Measurements from ENCODE around the gene ETF1. TPM values are rescaled to one million over a fixed set of nuclear protein-coding genes. Genes with fewer than 3 reads are reported as not detected.

The ETF1 gene
- total and polyA plus RNA-seq, 9 of the 15 experiments (the other 6 are each of a cell fraction or from before 2014, with no cell fraction given), result 53.7 to 209 (median 164) TPM

DNA sequence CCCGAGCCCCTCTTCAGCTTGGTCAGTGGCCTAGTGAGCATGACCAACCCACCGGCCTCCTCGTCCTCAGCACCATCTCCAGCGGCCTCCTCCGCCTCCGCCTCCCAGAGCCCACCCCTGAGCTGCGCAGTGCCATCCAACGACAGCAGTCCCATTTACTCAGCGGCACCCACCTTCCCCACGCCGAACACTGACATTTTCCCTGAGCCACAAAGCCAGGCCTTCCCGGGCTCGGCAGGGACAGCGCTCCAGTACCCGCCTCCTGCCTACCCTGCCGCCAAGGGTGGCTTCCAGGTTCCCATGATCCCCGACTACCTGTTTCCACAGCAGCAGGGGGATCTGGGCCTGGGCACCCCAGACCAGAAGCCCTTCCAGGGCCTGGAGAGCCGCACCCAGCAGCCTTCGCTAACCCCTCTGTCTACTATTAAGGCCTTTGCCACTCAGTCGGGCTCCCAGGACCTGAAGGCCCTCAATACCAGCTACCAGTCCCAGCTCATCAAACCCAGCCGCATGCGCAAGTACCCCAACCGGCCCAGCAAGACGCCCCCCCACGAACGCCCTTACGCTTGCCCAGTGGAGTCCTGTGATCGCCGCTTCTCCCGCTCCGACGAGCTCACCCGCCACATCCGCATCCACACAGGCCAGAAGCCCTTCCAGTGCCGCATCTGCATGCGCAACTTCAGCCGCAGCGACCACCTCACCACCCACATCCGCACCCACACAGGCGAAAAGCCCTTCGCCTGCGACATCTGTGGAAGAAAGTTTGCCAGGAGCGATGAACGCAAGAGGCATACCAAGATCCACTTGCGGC is 75.9 kb downstream of the ETF1 start (continued):
- TF ChIP-seq EP400 (IDR thresholded peaks at IDR 0.05) (no peak), ZNF140 (CRISPR knock-in tag; IDR thresholded peaks at IDR 0.05) (no peak), SMC3 (conservative IDR thresholded peaks at IDR 0.05; ENCODE audit: insufficient read depth, low read depth, low read length) (no peak), ETV6 (IDR thresholded peaks at IDR 0.05; ENCODE audit: borderline replicate concordance in 1 of 2, low read depth in 2 of 2, low read length in 1 of 2) (no peak), ETV6 (CRISPR knock-in tag; IDR thresholded peaks at IDR 0.05; ENCODE audit: borderline replicate concordance) (peak; percentile 62; the same call in 1 of the 2 replicates), GABPB1 (CRISPR knock-in tag; IDR thresholded peaks at IDR 0.05) (peak; percentile 13), STAT5B (CRISPR knock-in tag; IDR thresholded peaks at IDR 0.05) (no peak), TBP (optimal IDR thresholded peaks at IDR 0.05; ENCODE audit: low read depth, low read length) (no peak), ZNF134 (CRISPR knock-in tag; conservative IDR thresholded peaks at IDR 0.05) (no peak), MED1 (CRISPR knock-in tag; IDR thresholded peaks at IDR 0.05; ENCODE audit: borderline replicate concordance) (no peak; the same call in 1 of the 2 replicates), BACH1 (tag; IDR thresholded peaks at IDR 0.05) (no peak)
- TF ChIP-seq, protein P1, sequence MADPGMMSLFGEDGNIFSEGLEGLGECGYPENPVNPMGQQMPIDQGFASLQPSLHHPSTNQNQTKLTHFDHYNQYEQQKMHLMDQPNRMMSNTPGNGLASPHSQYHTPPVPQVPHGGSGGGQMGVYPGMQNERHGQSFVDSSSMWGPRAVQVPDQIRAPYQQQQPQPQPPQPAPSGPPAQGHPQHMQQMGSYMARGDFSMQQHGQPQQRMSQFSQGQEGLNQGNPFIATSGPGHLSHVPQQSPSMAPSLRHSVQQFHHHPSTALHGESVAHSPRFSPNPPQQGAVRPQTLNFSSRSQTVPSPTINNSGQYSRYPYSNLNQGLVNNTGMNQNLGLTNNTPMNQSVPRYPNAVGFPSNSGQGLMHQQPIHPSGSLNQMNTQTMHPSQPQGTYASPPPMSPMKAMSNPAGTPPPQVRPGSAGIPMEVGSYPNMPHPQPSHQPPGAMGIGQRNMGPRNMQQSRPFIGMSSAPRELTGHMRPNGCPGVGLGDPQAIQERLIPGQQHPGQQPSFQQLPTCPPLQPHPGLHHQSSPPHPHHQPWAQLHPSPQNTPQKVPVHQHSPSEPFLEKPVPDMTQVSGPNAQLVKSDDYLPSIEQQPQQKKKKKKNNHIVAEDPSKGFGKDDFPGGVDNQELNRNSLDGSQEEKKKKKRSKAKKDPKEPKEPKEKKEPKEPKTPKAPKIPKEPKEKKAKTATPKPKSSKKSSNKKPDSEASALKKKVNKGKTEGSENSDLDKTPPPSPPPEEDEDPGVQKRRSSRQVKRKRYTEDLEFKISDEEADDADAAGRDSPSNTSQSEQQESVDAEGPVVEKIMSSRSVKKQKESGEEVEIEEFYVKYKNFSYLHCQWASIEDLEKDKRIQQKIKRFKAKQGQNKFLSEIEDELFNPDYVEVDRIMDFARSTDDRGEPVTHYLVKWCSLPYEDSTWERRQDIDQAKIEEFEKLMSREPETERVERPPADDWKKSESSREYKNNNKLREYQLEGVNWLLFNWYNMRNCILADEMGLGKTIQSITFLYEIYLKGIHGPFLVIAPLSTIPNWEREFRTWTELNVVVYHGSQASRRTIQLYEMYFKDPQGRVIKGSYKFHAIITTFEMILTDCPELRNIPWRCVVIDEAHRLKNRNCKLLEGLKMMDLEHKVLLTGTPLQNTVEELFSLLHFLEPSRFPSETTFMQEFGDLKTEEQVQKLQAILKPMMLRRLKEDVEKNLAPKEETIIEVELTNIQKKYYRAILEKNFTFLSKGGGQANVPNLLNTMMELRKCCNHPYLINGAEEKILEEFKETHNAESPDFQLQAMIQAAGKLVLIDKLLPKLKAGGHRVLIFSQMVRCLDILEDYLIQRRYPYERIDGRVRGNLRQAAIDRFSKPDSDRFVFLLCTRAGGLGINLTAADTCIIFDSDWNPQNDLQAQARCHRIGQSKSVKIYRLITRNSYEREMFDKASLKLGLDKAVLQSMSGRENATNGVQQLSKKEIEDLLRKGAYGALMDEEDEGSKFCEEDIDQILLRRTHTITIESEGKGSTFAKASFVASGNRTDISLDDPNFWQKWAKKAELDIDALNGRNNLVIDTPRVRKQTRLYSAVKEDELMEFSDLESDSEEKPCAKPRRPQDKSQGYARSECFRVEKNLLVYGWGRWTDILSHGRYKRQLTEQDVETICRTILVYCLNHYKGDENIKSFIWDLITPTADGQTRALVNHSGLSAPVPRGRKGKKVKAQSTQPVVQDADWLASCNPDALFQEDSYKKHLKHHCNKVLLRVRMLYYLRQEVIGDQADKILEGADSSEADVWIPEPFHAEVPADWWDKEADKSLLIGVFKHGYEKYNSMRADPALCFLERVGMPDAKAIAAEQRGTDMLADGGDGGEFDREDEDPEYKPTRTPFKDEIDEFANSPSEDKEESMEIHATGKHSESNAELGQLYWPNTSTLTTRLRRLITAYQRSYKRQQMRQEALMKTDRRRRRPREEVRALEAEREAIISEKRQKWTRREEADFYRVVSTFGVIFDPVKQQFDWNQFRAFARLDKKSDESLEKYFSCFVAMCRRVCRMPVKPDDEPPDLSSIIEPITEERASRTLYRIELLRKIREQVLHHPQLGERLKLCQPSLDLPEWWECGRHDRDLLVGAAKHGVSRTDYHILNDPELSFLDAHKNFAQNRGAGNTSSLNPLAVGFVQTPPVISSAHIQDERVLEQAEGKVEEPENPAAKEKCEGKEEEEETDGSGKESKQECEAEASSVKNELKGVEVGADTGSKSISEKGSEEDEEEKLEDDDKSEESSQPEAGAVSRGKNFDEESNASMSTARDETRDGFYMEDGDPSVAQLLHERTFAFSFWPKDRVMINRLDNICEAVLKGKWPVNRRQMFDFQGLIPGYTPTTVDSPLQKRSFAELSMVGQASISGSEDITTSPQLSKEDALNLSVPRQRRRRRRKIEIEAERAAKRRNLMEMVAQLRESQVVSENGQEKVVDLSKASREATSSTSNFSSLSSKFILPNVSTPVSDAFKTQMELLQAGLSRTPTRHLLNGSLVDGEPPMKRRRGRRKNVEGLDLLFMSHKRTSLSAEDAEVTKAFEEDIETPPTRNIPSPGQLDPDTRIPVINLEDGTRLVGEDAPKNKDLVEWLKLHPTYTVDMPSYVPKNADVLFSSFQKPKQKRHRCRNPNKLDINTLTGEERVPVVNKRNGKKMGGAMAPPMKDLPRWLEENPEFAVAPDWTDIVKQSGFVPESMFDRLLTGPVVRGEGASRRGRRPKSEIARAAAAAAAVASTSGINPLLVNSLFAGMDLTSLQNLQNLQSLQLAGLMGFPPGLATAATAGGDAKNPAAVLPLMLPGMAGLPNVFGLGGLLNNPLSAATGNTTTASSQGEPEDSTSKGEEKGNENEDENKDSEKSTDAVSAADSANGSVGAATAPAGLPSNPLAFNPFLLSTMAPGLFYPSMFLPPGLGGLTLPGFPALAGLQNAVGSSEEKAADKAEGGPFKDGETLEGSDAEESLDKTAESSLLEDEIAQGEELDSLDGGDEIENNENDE (IDR thresholded peaks at IDR 0.05; ENCODE audit: low read depth, low read length), result peak; percentile 45
- TF ChIP-seq, protein P2, sequence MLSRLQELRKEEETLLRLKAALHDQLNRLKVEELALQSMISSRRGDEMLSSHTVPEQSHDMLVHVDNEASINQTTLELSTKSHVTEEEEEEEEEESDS (CRISPR knock-in tag; IDR thresholded peaks at IDR 0.05), result no peak
- TF ChIP-seq, protein P3, sequence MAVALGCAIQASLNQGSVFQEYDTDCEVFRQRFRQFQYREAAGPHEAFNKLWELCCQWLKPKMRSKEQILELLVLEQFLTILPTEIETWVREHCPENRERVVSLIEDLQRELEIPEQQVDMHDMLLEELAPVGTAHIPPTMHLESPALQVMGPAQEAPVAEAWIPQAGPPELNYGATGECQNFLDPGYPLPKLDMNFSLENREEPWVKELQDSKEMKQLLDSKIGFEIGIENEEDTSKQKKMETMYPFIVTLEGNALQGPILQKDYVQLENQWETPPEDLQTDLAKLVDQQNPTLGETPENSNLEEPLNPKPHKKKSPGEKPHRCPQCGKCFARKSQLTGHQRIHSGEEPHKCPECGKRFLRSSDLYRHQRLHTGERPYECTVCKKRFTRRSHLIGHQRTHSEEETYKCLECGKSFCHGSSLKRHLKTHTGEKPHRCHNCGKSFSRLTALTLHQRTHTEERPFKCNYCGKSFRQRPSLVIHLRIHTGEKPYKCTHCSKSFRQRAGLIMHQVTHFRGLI (CRISPR knock-in tag; IDR thresholded peaks at IDR 0.05), result no peak
